ENCODE data around the gene AFF1.

AFF1 gene, protein sequence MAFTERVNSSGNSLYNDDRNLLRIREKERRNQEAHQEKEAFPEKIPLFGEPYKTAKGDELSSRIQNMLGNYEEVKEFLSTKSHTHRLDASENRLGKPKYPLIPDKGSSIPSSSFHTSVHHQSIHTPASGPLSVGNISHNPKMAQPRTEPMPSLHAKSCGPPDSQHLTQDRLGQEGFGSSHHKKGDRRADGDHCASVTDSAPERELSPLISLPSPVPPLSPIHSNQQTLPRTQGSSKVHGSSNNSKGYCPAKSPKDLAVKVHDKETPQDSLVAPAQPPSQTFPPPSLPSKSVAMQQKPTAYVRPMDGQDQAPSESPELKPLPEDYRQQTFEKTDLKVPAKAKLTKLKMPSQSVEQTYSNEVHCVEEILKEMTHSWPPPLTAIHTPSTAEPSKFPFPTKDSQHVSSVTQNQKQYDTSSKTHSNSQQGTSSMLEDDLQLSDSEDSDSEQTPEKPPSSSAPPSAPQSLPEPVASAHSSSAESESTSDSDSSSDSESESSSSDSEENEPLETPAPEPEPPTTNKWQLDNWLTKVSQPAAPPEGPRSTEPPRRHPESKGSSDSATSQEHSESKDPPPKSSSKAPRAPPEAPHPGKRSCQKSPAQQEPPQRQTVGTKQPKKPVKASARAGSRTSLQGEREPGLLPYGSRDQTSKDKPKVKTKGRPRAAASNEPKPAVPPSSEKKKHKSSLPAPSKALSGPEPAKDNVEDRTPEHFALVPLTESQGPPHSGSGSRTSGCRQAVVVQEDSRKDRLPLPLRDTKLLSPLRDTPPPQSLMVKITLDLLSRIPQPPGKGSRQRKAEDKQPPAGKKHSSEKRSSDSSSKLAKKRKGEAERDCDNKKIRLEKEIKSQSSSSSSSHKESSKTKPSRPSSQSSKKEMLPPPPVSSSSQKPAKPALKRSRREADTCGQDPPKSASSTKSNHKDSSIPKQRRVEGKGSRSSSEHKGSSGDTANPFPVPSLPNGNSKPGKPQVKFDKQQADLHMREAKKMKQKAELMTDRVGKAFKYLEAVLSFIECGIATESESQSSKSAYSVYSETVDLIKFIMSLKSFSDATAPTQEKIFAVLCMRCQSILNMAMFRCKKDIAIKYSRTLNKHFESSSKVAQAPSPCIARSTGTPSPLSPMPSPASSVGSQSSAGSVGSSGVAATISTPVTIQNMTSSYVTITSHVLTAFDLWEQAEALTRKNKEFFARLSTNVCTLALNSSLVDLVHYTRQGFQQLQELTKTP

DNA sequence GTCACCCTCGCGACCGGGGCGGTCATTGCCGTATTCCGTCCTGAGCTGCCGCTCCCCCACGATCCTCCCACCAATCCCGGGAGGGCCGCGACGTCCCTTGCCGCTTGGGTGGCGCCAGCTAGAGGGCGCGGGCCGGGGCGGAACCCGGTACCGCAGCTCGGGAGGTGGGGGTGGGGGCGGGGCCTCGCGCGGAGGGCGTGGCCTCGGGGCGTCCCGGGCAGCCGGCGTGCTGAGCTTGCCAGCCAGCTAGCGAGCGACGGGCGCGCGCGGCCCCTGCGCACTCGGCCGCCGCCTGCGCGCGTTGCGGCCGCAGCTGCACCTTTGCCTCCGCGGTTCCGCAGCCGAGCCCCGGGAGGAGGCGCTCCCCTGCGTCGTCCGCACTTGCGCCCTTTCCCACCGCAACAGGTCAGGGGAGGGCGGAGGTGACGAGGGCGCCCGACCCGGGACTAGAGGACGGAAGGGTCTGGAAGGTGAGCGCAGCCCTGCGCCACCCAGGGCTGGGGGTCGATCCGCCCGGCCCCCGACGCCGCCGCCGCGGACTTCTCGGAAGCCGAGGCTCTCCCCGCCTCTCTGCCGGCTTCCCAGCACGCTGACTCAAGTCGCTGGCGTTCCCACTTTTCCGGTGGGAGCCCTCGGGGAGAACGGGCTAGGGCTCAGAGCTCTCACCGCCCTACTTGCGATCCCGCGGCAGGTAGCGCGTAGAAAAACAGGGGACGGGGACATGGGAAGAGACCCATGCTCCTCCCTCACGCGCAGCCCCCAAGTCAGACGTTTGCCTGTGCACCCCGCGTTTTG is at the start of gene AFF1:
TSS of gene AFF1 (plus strand) at position 241 of the 795 bp plus-strand sequence. CDS start 13,523 bp downstream, outside the sequence.
- peak; percentile 99 for DNase-seq (ENCODE audit: low spot score)

DNA sequence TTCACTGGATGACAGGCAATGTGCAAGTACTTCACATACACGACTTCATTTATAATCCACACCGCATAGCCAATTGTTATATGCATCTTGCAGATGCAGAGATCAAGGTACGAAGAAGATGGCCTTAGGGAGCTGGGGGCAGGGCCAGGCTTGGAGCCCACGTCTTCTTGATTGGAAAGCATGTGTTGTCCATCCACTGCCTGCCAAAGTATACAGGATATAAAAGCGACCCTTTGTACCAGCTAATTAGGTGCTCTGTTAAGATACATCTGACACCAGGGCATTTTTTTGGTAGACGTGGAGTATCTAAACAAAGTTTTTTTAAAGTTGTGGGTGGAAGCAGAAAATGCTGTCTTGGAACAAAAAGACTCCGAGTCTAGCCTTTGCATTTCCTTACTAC is 44.0 kb upstream of the AFF1 start:
- DNase-seq (ENCODE audit: low spot score), result no peak

DNA sequence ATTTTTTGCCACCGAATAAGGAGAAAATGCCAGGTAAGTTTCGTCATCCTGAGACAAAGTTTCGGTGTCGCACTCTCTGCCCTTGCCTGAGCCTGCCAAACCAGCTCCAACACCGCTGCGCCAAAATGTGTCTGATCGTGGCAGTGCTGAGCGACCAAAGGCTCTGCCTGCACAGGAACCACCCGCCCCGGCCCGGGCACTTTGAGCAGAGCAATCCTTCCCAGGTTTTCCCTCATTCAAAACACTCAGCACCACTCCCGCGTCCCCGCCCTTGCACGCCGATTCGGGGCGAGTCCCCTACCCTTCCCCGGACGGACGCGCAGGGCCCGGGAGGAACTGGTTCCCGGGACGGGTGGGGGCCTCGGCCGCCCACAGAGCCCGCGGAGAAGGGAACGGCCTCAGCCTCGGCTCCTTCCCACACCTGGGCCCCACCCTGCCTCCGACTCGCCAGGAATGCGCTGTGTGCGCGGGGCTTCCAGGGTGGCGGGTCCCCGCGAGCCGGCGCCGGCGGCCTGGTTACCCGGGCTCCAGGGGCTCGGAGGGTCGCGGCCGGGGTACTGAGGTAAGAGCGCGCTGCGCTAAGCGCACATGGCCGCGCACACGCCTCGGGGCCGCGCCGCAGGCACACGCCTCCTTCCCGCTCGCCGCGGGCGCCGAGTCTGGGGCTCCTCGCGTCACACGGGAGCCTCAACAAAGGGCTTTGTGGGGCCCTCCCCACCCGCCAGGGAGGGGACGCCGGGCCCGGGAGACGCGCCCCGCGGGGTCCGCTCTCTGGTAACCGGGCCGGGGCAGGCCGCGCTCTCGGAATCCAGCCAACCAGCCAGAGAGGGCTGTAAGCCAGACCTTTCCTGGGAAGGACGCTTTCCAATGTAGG is 42.8 kb upstream of the AFF1 start, which contains the start of gene C4orf36:
TSS of gene C4orf36 (minus strand) at position 661 of the 874 bp plus-strand sequence. CDS start 902 bp downstream, outside the sequence.
- peak; percentile 82 for DNase-seq (ENCODE audit: low spot score)

DNA sequence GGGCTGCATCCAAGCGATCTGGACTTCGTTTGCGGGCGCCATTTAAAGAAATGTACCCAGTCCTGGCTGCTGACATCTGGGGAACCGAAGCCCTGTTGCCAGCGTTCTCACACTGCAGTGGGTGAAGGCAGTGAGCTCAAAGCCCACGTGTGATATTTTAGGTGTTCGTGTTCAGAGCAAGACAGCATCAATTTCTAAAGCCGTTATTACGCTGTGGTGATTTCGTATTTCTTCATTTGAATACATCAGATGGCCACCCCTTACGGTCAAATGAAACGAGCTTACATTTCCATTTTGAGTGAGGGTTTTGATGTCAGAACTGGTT is 42.2 kb upstream of the AFF1 start:
- no peak for DNase-seq (ENCODE audit: low spot score)

DNA sequence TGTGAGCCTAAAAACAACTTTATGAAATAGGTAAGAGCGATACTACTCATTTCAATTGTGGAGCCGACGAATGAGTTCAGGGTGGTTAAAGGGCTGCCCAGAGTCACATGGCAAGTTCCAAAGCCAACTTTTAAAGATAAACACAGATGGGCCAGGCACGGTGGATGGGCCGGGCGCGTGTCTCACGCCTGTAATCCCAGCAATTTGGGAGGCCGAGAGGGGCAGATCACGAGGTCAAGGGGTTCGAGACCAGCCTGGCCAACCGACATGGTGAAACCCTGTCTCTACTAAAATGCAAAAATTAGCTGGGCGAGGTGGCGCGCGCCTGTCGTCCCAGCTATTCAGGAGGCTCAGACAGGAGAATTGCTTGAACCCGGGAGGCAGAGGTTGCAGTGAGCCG is 41.7 kb upstream of the AFF1 start:
- DNase-seq (ENCODE audit: low spot score), result no peak

DNA sequence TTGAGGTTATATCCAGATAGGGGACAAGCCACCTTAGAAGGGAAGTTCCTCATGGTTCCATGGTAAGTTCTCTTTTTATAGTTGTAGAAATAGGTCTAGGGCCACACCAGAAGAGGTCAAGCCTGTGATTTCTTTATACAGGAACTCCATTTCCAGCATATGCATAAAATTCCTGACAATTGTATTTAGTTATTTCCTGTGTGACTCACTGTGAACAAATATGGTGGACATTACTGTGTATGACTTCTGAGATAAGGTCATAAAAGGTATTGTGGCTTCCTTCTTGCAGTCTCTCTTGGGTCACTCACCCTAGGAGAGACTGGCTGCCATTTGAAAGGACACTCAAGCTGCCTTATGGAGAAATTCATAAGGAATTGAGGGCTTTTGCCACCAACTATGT is 40.4 kb upstream of the AFF1 start:
- DNase-seq (ENCODE audit: low spot score), result no peak

DNA sequence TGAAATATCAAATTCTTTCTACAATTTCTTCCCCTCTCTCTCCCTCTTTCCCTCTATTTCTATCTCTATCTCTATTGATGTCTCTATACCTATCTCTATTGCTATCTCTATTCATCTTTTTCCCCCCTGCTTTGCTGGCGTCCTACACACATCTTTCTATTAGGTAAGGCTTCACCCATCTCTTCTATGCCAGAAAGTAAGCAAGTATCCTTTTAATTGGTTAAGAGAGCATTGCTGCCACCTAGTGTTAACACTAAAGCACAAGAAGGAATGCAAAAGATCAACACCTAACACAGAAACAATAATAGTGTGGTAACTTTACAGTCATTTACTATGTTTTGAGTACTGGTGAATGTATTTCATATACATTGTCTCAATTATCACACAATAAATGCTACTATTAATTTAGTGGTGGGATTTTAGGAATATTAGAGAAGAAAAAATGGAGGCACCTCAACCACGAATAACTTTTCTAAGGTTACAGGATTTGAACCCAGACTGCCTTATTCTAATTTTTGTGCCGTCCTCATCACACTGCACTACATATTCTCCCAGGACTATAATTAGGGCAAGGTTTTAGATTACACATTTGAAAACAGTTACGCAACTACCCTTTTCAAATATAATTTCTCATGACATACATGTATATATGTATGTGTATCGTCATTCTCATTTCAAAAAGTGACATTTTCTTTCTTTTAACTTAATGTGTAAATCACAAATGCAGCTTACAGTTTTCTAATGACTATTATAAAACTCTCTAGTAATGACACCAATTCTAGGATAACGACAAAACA is 38.9 kb upstream of the AFF1 start:
- DNase-seq (ENCODE audit: low spot score), result peak; percentile 40

DNA sequence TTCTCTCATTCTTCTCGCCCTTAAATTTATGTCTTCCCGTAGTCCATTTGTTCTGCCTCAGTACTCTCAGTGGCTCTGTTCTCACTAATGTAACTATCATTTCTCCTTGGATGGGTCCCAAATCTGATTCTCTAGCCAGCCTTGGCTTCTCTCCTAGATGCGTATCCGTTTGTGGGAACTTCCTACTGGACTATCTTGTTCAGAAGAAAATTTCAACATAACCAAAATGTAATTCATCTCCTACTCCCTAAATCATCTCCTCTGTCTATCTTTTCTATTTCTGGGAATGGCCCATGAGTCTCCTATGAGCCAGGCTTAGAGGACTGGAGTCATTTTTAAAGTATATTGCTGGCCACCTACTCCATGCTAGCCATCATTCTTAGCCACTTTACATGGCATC is 38.2 kb upstream of the AFF1 start:
- DNase-seq (ENCODE audit: low spot score), result no peak

DNA sequence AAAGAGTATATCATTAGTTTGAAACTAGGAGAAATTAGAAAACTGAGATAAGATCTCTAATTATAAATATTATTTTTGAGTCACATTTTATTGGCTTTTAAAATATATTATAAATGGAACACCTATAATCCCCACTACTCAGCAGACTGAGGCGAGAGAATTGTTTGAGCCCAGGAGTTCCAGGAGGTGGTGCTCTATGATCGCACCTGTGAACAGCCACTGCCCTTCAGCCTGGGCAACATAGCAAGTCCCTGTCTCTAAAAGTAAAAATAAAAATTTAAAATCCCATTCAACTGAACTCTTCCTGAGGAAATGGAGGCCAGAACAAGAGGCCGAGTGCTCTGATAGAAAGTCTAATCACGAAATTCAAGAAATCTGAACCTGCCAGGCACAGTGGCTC is 36.2 kb upstream of the AFF1 start:
- DNase-seq (ENCODE audit: low spot score), result no peak

DNA sequence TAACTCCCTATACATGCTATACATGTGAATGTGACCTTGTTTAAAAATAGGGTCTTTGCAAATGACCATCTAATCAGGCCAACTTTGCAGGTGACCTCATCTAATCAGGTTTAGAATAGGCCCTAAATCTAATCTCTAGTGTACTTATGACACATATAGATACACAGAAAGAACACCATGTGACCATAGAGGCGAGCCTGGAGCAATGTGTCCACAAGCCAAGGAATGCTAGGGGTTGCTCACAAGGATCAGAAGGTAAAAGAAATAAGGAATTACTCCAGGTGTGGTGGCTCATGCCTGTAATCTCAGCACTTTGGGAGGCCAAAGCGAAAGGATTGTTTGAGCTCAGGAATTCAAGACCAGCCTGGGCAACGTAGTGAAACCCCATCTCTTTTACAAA is 32.9 kb upstream of the AFF1 start:
- no peak for DNase-seq (ENCODE audit: low spot score)

DNA sequence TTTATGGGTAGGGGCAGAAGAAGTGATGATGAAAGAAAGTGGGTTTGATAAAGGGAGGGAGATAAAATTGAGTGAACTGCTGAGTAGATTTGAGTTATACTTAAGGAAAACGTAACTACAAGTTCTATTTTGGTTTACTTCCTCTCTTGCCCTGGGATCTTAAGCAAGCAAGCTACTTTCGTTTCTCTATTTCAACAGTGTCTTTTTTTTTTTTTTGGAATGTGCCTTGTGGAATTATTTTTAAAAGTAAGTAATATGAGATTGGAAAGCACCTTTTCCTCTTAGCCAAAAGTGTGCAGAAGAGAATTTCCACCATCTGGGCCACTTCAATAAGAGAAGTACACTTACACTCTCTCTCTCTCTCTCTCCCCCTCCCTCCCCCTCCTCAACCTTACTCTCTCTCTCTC is 26.6 kb upstream of the AFF1 start:
- DNase-seq (ENCODE audit: low spot score), result no peak

DNA sequence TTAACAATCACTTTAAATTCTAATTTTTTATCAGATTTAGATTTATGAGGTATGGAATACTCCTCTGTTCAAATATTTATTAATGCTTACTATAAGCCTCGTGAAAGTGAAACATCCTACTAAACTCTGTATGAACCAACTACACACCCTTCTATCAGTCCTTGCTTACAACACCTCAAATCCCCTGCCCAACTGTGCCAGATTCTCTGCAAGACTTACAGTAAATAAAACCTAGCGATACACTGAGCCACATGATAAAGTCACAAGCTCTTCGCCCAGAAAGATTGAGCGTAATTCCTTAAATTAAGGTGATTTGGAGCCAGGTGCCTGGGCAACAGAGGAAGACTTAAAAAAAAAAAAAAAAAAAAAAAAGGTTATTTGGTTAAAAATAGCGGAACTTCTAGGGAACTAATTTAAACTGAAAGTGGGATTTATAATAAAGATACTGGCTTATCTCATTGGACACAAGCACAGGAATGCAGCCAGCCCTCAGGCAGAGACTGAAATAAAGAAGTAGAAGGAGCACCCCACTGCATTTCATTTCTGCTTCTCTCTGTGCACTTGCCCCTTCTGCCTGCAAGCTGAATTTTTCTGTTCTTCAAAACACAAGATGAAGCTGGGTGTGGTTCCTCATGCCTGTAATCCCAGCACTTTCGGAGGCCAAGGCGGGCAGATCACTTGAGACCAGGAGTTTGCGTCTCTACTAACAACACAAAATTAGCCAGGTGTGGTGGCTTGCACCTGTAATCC is 25.1 kb upstream of the AFF1 start:
- DNase-seq (ENCODE audit: low spot score), result no peak

DNA sequence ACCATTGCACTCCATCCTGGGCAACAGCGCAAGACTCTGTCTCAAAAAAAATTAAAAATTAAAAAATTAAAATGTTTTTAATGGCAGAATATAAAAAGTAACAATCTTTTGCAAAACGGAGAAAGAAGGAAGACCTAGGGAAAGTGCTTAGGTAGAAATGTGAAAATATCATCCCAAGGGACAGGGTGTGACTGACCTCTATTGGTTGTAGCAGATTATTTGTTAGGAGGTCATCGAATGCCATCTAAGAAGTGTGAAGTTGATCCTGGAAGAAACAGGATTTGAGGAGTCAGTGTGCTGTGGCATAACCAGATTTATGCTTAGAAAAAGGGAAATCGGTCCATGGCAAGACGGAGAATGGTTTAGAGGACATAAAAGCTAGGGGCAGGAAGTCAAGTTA is 24.4 kb upstream of the AFF1 start:
- no peak for DNase-seq (ENCODE audit: low spot score)

DNA sequence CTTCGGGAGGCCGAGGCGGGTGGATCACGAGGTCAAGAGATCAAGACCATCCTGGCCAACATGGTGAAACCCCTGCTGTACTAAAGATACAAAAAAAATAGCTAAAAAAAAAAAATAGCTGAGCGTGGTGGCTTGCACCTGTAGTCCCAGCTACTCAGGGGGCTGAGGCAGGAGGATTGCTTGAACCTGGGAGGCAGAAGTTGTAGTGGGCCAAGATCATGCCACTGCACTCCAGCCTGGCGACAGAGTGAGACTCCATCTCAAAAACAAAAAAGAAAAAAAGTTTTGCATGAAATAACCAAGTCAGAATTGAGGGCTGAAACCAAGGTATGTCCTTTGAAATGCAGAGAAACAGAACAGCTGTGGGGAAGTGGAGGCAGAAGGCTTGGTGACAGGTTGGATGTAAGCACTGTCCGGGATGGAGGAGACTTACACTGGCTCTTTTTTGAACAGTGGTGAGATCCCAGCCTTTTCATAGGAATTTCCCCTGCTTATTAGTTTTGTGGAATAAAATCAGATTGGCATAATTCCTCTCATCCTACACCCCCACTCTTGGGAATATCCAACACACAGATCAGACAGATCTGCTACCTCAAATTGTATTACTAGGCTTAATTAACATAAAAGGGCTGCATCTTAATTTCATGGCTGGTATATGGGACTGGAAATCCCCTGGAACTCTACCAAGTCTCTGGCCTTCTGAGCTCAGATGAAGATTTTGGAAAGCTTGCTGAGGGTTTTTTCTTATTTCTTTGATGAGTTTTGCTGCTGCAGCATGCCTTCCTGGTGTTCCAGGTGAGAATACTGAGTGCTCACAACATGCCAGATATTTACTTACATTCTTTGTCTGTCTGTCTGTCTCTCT is 23.8 kb upstream of the AFF1 start:
- DNase-seq (ENCODE audit: low spot score), result peak; percentile 39

DNA sequence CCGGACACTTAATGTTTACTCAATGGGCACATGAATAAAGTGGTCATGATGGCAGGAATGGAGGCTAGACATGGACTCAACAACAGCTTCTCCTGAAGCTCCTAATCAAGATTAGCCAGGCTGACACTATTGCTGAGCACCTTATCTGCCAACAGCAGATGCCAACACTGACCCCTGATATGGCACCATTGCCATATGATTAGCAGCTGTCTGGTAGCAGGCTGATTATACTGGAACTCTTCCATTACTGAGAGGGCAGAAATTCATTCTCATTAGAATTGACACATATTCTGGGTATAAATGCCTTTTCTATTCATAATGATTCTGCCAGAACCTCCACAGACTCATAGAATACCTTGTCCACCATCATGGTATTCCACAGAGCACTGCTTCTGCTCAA is 18.4 kb upstream of the AFF1 start:
- DNase-seq (ENCODE audit: low spot score), result no peak

DNA sequence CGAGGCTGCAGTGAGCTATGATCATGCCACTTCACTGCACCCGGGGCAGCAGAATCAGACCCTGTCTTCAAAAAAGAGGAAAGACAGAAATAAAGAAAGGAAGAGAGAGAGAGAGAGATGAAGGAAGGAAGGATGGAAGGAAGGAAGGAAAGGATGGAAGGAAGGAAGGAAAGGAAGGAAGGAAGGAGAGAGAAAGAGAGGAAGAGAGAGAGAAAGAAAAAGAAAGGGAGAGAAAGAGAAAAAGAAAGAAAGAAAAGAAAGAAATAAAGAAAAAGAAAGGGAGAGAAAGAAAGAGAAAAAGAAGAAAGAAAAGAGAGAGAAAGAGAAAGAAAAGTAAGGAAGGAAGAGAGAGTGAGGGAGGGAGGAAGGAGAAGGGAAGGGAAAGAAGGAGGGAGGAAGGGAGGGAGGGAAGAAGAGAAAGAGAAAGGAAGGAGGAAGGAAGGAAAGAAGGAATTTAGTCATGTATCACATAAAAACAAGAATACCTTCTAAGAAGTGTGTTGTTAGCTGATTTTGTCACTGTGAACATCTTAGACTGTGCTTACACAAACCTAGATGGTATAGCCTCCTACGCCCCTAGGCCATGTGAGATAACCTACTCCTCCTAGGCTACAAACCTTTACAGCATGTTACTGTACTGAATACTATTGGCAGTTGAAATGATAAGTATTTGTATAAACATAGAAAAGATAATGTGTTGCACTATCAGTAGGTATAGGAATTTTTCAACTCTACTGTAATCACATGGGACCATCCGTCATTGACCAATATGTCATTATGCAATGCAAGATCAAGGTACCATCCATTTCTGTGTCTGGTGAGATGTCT is 17.4 kb upstream of the AFF1 start:
- no peak for DNase-seq (ENCODE audit: low spot score)

DNA sequence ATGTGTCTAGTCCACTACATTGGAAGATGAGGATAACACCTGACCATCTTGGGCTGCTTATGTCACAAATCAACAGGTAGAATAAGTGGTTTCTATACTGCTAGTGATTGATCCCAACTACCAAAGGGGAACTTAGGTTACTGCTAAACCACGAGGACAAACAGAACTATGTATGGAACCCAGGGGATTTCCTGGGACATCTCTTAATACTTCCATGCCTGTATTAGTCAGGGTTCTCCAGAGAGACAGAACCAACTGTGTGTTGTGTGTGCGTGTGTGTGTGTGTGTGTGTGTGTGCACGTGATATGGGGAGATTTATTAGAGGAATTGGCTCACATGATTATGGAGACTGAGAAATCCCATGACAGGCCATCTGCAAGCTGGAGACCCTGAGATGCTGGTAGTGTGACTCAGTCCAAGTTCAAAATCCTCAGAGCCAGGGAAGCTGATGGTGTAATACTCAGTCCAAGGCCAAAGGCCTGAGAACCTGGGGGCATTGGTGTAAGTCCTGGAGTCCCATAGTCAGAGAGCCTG is 16.2 kb upstream of the AFF1 start:
- DNase-seq (ENCODE audit: low spot score), result no peak

Measured in D341Med (cell line).